Measurements from ENCODE around the gene PXDN.

DNA sequence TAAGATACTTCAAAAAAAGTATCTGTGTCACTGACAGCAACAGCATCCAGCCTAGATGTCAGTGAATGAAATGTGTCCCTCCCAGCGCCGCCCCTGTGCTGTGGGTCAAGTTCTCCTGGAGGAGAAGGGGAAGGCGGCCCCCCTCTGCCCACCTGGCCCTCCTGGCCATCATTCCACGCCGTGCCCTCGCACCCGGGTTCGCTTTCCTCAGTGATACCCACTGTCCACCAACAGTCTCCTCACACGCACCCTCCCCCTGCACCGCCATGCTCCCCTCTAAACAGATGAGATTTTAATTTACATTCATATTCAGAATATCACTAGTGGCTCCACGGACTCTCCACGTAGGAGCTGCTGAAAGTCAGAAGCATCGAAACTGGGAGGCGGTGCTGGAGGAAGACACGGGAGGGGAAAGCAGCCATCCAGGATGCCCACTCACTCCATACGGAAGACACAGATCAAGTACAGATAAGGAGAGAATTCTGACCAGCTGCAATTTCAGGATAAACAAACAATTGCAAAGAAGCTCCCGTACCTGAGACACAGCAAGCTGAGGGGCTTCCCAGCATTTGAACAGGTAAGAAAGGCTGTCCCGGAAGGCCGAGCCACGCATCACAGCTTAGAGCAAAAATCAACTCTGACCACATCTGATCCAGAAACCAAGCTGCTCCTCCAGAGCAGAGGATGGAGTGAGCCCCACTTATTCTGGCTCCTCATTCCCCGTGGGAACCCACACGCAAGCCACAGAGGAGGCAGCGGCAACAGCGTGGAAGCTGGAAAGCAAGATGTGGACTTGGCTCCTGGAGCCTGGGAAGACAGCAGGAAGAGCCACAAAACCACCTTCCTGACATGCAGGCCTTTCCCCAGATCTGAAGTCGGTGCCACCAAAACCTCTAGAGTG is 49.7 kb downstream of the PXDN start:
- no peak for TF ChIP-seq EZH2 (IDR thresholded peaks at IDR 0.05)
- no peak for TF ChIP-seq POLR2AphosphoS5 (IDR thresholded peaks at IDR 0.05; ENCODE audit: borderline replicate concordance, low read depth, low read length)
